Peyer's patch (tissue), 4 donors: ENCODE data around the gene KANSL1. TPM values are rescaled to one million over a fixed set of nuclear protein-coding genes. Genes with fewer than 3 reads are reported as not detected.

Source experiments
- DNase-seq, 3 donors: peaks; one replicate each; pipeline ENCODE4 v3.0.0-alpha.2; 2017 to 2019
- H3K27ac ChIP-seq, 4 donors: fragments of 200-600 bp; sonication (generic); one replicate each; pipeline ENCODE4 v1.5.1; 2016 to 2019
- H3K27me3 ChIP-seq, 2 donors: fragments of 200-600 bp; sonication (generic); one replicate each; pipeline ENCODE4 v1.5.1; 2019
- H3K36me3 ChIP-seq, 3 donors: fragments of 200-600 bp; sonication (generic); one replicate each; pipeline ENCODE4 v1.5.1; 2016 to 2019
- H3K4me1 ChIP-seq, 4 donors: fragments of 200-600 bp; sonication (generic); one replicate each; pipeline ENCODE4 v1.5.1; 2016 to 2019
- H3K4me3 ChIP-seq, 4 donors: fragments of 200-600 bp; sonication (generic); 1 replicate in 3 of 4; 2 replicates in 1 of 4; pipeline ENCODE4 v1.5.1; 2016 to 2019; ENCODE audit warnings: mild to moderate bottlenecking in 1 of 4
- H3K9me3 ChIP-seq, 4 donors: fragments of 200-600 bp; sonication (generic); one replicate each; pipeline ENCODE4 v1.5.1; 2016 to 2019; ENCODE audit warnings: mild to moderate bottlenecking in 1 of 4
- CTCF ChIP-seq, 6 experiments: fragments of 450-650 bp in 4 of 6; fragments of 200-600 bp in 2 of 6; sonication (generic) in 1 of 6; IDR thresholded peaks; one replicate each; pipeline ENCODE4 v1.5.1; 2017 to 2019; ENCODE audit warnings: antibody characterized with exemption in 6 of 6, mild to moderate bottlenecking in 3 of 6, moderate library complexity in 1 of 6
- POLR2A ChIP-seq, 2 donors: fragments of 450-650 bp; IDR thresholded peaks; one replicate each; pipeline ENCODE4 v1.5.1; 2017; ENCODE audit warnings: antibody characterized with exemption in 2 of 2, mild to moderate bottlenecking in 2 of 2, moderate library complexity in 2 of 2
- total RNA-seq, 4 donors: library from RNA; depleted of rRNA; stranded (reverse); fragments of >200 nt; gene quantifications; one replicate each; pipeline ENCODE4 v1.1.0, GENCODE V29; 2016

The KANSL1 gene
- total RNA-seq, 4 donors from 2014 or later: 97.6 to 328 (median 141) TPM

- Histone ChIP-seq H3K27ac (no peak overlapping the region), H3K27me3 (no peaks in the 10 kb centered on the region), H3K4me1 (peaks cover 0 to 17% (median 0%) of the 10 kb centered on the region in 4 donors), H3K4me3 (no peak overlapping the region), H3K9me3 (no peaks in the 10 kb centered on the region), H3K36me3 (no peaks in the 10 kb centered on the region)
- DNase-seq: no peak
- TF ChIP-seq POLR2A (IDR thresholded peaks at IDR 0.05): no peak
- no peak for TF ChIP-seq CTCF (IDR thresholded peaks at IDR 0.05)
These were observed 190.3 kb downstream of the KANSL1 start for GRCh38 chr17:46002973-46003316.

GRCh38 chr17:46002311-46002972 lies 190.8 kb downstream of the KANSL1 start:
- peak; percentile 65 to 88 (median 66) for DNase-seq
- Histone ChIP-seq H3K27me3 (no peaks in the 10 kb centered on the region), H3K27ac (no peak overlapping the region), H3K36me3 (no peaks in the 10 kb centered on the region), H3K4me1 (peaks cover 0 to 17% (median 0%) of the 10 kb centered on the region in 4 donors), H3K9me3 (no peaks in the 10 kb centered on the region), H3K4me3 (no peak overlapping the region)
- TF ChIP-seq POLR2A (IDR thresholded peaks at IDR 0.05): no peak
- TF ChIP-seq CTCF (IDR thresholded peaks at IDR 0.05): peak; percentile 93 to 97 (median 96)

GRCh38 chr17:46001390-46002310 lies 191.6 kb downstream of the KANSL1 start:
- Histone ChIP-seq H3K4me3 (no peak overlapping the region), H3K9me3 (no peaks in the 10 kb centered on the region), H3K27ac (no peak overlapping the region), H3K36me3 (no peaks in the 10 kb centered on the region), H3K4me1 (peaks cover 0 to 17% (median 0%) of the 10 kb centered on the region in 4 donors), H3K27me3 (no peaks in the 10 kb centered on the region)
- TF ChIP-seq CTCF (IDR thresholded peaks at IDR 0.05): no peak
- TF ChIP-seq POLR2A (IDR thresholded peaks at IDR 0.05): no peak
- no peak for DNase-seq

- no peak for DNase-seq
- TF ChIP-seq CTCF (IDR thresholded peaks at IDR 0.05): no peak
- TF ChIP-seq POLR2A (IDR thresholded peaks at IDR 0.05): no peak
- H3K9me3 ChIP-seq: no peaks in the 10 kb centered on the region
- H3K36me3 ChIP-seq: no peaks in the 10 kb centered on the region
- no peak overlapping the region for H3K4me3 ChIP-seq
- no peak overlapping the region for H3K27ac ChIP-seq
- peaks cover 0 to 17% (median 0%) of the 10 kb centered on the region in 4 donors for H3K4me1 ChIP-seq
- no peaks in the 10 kb centered on the region for H3K27me3 ChIP-seq
These were observed 192.5 kb downstream of the KANSL1 start for GRCh38 chr17:46000757-46001156.

- Histone ChIP-seq H3K4me3 (no peak overlapping the region), H3K36me3 (no peaks in the 10 kb centered on the region), H3K27me3 (no peaks in the 10 kb centered on the region), H3K9me3 (no peaks in the 10 kb centered on the region), H3K27ac (no peak overlapping the region), H3K4me1 (peaks cover 0 to 17% (median 0%) of the 10 kb centered on the region in 4 donors)
- no peak for DNase-seq
- no peak for TF ChIP-seq POLR2A (IDR thresholded peaks at IDR 0.05)
- no peak for TF ChIP-seq CTCF (IDR thresholded peaks at IDR 0.05)
These were observed 192.9 kb downstream of the KANSL1 start for GRCh38 chr17:46000292-46000691.
